GM18507 (cell line): Measurements from ENCODE around the gene ST6GAL2.

ENCODE experiments used
- DNase-seq: peaks from one replicate; pipeline ENCODE4 v3.0.0; 2011; ENCODE audit warnings: low read depth; ENCODE audit not compliant: insufficient read length; ENCODE audit errors: extremely low spot score
- FAIRE-seq: peaks from 2 replicates; lab custom pipeline; 2011; peaks lifted over from hg19 to GRCh38; lab: Jason Lieb, UNC

ST6GAL2 gene

DNA sequence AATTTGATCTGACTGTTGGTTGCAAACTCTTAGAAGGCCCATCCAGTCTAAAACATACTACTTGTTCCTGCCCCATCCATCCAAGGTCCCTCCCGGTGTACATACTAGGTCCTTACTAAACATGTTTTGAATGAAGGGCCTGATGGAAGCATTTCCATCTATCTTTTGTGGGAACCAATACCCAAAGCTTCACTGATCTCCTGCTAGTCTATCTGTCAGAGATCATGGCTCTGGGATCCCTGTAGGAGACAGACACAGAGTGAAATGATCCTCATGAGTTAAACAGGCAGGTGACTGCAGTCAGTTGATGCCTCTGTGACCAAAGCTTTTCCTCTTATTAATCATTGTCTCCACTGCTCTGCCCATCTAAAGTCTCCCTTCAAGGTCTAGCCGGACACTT is 115.0 kb downstream of the ST6GAL2 start:
- DNase-seq, result no peak
- no peak for FAIRE-seq

GRCh38 chr2:106764614-106765013 is 121.4 kb downstream of the ST6GAL2 start:
- FAIRE-seq, result no peak

GRCh38 chr2:106759966-106760365 is 126.0 kb downstream of the ST6GAL2 start:
- DNase-seq, result no peak
- no peak for FAIRE-seq

More at GRCh38 chr2:106764614-106765013, 121.4 kb downstream of the ST6GAL2 start:
- no peak for DNase-seq

DNA sequence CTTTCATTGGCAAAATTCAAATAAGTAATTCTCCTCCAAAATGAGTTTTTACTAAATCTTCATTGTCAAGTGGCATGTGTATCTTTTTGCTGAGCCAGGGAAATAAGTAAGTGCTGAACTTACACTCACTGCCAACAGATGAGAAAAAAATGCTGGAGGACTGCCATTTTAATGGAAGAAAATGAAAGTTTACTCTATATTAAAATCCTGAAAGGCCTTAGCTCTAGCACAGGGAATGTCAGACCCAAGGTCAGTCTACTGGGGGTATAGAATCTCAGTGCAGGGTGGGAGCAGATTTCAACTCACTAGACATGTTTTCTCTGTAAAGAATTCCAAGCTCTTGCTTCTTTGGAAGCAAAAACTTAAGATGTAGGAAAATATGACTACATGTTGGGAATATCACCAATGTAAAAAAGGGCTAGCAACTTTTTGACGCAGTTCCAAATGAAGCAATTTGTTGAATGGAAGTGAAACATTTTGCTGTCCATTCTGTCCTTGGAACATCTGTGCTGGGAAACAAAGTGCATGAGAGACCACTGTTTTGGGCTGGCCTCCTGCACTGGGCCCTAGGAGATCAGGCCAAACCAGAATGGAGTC is 127.0 kb downstream of the ST6GAL2 start:
- DNase-seq (no peak), FAIRE-seq (no peak)
